K562 (cell line): Measurements from ENCODE around the gene RPUSD1.

Experiments used
- SMARCB1 ChIP-seq: IDR thresholded peaks from 2 replicates; pipeline ENCODE4 v1.6.1; 2011; ENCODE audit warnings: improper control_type of control experiment, low read depth; ENCODE audit not compliant: insufficient read length
- TCF7 ChIP-seq: sonication (generic); IDR thresholded peaks from 2 replicates; pipeline ENCODE4 v1.6.1; 2016; ENCODE audit warnings: antibody characterized with exemption, borderline replicate concordance
- TF ChIP-seq, protein P1 (sequence below): IDR thresholded peaks from 2 replicates; pipeline ENCODE4 v1.6.1; 2016; ENCODE audit warnings: missing genetic modification characterization, missing compliant biosample characterization

DNA sequence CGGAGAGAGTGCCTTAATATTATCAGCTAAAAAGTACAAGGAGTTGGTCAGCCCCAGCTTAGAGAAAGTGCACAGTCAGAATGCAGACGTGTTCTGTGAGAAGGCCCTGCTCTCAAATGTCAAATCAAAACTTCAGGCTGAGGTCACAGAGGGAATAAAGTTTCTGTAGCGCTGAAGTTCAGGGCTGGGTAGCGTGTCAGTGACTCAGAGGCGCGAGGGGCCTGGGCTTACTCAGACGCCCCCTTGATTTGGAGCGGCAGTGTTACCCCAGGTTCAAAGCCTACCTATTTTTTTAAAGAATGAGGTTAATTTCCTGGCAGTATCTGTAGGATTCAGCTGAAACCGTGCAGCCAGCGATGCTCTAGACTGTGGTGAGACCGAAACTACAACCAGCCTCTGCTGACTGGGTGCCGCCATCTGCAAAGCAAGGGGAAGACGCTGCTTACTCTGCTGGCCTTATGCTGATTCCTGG lies 52.2 kb downstream of the RPUSD1 start:
- TF ChIP-seq, protein P1, sequence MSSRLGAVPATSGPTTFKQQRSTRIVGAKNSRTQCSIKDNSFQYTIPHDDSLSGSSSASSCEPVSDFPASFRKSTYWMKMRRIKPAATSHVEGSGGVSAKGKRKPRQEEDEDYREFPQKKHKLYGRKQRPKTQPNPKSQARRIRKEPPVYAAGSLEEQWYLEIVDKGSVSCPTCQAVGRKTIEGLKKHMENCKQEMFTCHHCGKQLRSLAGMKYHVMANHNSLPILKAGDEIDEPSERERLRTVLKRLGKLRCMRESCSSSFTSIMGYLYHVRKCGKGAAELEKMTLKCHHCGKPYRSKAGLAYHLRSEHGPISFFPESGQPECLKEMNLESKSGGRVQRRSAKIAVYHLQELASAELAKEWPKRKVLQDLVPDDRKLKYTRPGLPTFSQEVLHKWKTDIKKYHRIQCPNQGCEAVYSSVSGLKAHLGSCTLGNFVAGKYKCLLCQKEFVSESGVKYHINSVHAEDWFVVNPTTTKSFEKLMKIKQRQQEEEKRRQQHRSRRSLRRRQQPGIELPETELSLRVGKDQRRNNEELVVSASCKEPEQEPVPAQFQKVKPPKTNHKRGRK (tag), result no peak
- TF ChIP-seq SMARCB1, result no peak
- no peak for TF ChIP-seq TCF7
